HepG2 (cell line): ENCODE data around the gene MTSS2. TPM values are rescaled to one million over a fixed set of nuclear protein-coding genes. Genes with fewer than 3 reads are reported as not detected.

Experiments used
- ATAC-seq: fragments of 200-7000 bp; cut with Tn5 transposase; 3 replicates; pipeline ENCODE4 v1.9.1; 2020; ENCODE audit warnings: mild to moderate bottlenecking, moderate library complexity
- BruUV-seq: library from RNA; stranded (reverse); fragments of 400-500 nt; replicated peaks from 2 replicates; lab custom pipeline; 2021; lab: Mats Ljungman, UMichigan
- CTCF ChIA-PET: fragments of 300-600 bp; formaldehyde crosslinking; extraction: SDS; loops from one replicate; lab custom pipeline; 2021; ENCODE audit warnings: low total read pairs, inconsistent platforms, low intra/inter-chr PET ratio; lab: Yijun Ruan, JAX
- POLR2A ChIA-PET: fragments of 350-600 bp; sonication (Branson Sonifier 250); formaldehyde crosslinking; loops from one replicate; lab custom pipeline; 2020; ENCODE audit warnings: antibody characterized with exemption, inconsistent platforms; lab: Yijun Ruan, JAX
- DNase-seq: peaks from one replicate; pipeline ENCODE4 v3.0.0-alpha.2; 2015; ENCODE audit warnings: low spot score
- FAIRE-seq: peaks from 3 replicates; lab custom pipeline; 2011; peaks lifted over from hg19 to GRCh38; lab: Jason Lieb, UNC
- H2AFZ ChIP-seq: one replicate; pipeline ENCODE4 v1.6.1; 2011; ENCODE audit warnings: low read length, inconsistent platforms
- H3K27ac ChIP-seq: fragments of 300-600 bp; 3 replicates; pipeline ENCODE4 v1.8.0; 2011; ENCODE audit warnings: mixed run types, mild to moderate bottlenecking, mixed read lengths, low read length, inconsistent platforms; ENCODE audit not compliant: insufficient read depth; ENCODE audit errors: extremely low read length
- H3K27me3 ChIP-seq, 2 experiments: fragments of 200-600 bp in 1 of 2; 2 replicates in 1 of 2; 3 replicates in 1 of 2; pipeline versions ENCODE4 v1.6.0 to v1.8.0; 2011; ENCODE audit warnings: low read length in 2 of 2, mild to moderate bottlenecking in 2 of 2, moderate library complexity in 2 of 2, inconsistent platforms in 1 of 2; ENCODE audit not compliant: insufficient read depth in 2 of 2, control insufficient read depth in 1 of 2
- H3K36me3 ChIP-seq, 2 experiments: fragments of 200-600 bp in 1 of 2; replicated peaks in 1 of 2; 2 replicates in 1 of 2; 3 replicates in 1 of 2; pipeline versions ENCODE4 v1.5.1 to v1.8.0; 2011; ENCODE audit warnings: low read length in 2 of 2, inconsistent platforms in 1 of 2; ENCODE audit not compliant: insufficient read depth in 2 of 2, control insufficient read depth in 1 of 2
- H3K4me1 ChIP-seq: 2 replicates; pipeline ENCODE4 v1.5.1; 2012; ENCODE audit warnings: low read length, inconsistent platforms; ENCODE audit not compliant: insufficient read depth
- H3K4me2 ChIP-seq: 2 replicates; pipeline ENCODE4 v1.6.0; 2011; ENCODE audit warnings: low read depth, low read length, inconsistent platforms
- H3K4me3 ChIP-seq, 3 experiments: fragments of 200-600 bp in 1 of 3; sonication (generic), shearing (Covaris generic) in 1 of 3; replicated peaks in 1 of 3; 2 replicates each; pipeline ENCODE4 v1.5.1; 2011 to 2016; ENCODE audit warnings: low read length in 3 of 3, inconsistent platforms in 2 of 3, low read depth in 2 of 3, mild to moderate bottlenecking in 2 of 3, control low read depth in 1 of 3, mixed read lengths in 1 of 3; ENCODE audit not compliant: insufficient read depth in 1 of 3
- H3K79me2 ChIP-seq: one replicate; pipeline ENCODE4 v1.6.1; 2011; ENCODE audit warnings: low read length, inconsistent platforms; ENCODE audit not compliant: insufficient read depth
- H3K9ac ChIP-seq: 2 replicates; pipeline ENCODE4 v1.6.0; 2011; ENCODE audit warnings: mild to moderate bottlenecking, low read depth, low read length, inconsistent platforms; ENCODE audit not compliant: insufficient read depth
- H3K9me3 ChIP-seq: 2 replicates; pipeline ENCODE4 v1.5.1; 2012; ENCODE audit warnings: mild to moderate bottlenecking, low read length
- H4K20me1 ChIP-seq: 2 replicates; pipeline ENCODE4 v1.6.0; 2011; ENCODE audit warnings: inconsistent platforms, mild to moderate bottlenecking, low read length, moderate library complexity; ENCODE audit not compliant: insufficient read depth
- BHLHE40 ChIP-seq: IDR thresholded peaks from 2 replicates; pipeline ENCODE4 v1.6.1; 2011; ENCODE audit warnings: low read length, improper control_type of control experiment
- BRD4 ChIP-seq: sonication (generic); formaldehyde crosslinking; IDR thresholded peaks from 2 replicates; pipeline ENCODE4 v1.4.0; 2020; ENCODE audit warnings: missing genetic modification reagents
- FOXO4 ChIP-seq: sonication (generic); formaldehyde crosslinking; conservative IDR thresholded peaks from 2 replicates; pipeline ENCODE4 v1.8.1; 2023; ENCODE audit warnings: missing genetic modification reagents
- HBP1 ChIP-seq: IDR thresholded peaks from 2 replicates; pipeline ENCODE4 v1.6.1; 2016; ENCODE audit warnings: low read depth, control low read depth
- HINFP ChIP-seq: sonication (generic); formaldehyde crosslinking; IDR thresholded peaks from 2 replicates; pipeline ENCODE4 v1.4.0; 2020; ENCODE audit warnings: low read depth, mild to moderate bottlenecking, missing genetic modification reagents
- HNF4A ChIP-seq: sonication (generic); formaldehyde crosslinking; IDR thresholded peaks from 2 replicates; pipeline ENCODE4 v1.4.0; 2020; ENCODE audit warnings: missing genetic modification reagents
- KDM3A ChIP-seq: IDR thresholded peaks from 2 replicates; pipeline ENCODE4 v1.6.1; 2018; ENCODE audit warnings: low read depth, missing compliant biosample characterization
- RFX1 ChIP-seq: fragments of 450-650 bp; IDR thresholded peaks from 2 replicates; pipeline ENCODE4 v1.6.1; 2017
- THAP9 ChIP-seq: sonication (generic); formaldehyde crosslinking; IDR thresholded peaks from 2 replicates; pipeline ENCODE4; 2020; ENCODE audit warnings: missing genetic modification reagents, mild to moderate bottlenecking, borderline replicate concordance
- ZNF335 ChIP-seq: sonication (generic); formaldehyde crosslinking; IDR thresholded peaks from 2 replicates; pipeline ENCODE4 v1.4.0; 2020; ENCODE audit warnings: missing genetic modification reagents
- ZNF770 ChIP-seq: sonication (generic); formaldehyde crosslinking; IDR thresholded peaks from 2 replicates; pipeline ENCODE4 v1.5.0; 2020; ENCODE audit warnings: mild to moderate bottlenecking, missing genetic modification reagents
- WGBS: methylation state at CpG from one replicate; pipeline ENCODE4 v1.1.6; 2017; ENCODE audit warnings: low lambda C conversion rate; 5-methylcytosine and 5-hydroxymethylcytosine counted together
- in situ Hi-C: cut with HindIII; loops from 2 replicates; pipeline ENCODE4 v1.10.0; 2017; ENCODE audit warnings: low pct_unique_long_range_greater_than_20kb; ENCODE audit not compliant: extremely low pct_ligation_motif_present
- intact Hi-C: fragments of 100-400 bp; cut with micrococcal nuclease; formaldehyde crosslinking; loops from one replicate; pipeline ENCODE4 v1.10.0; 2022; ENCODE audit not compliant: unreplicated experiment
- polyA plus RNA-seq, 8 experiments: library from polyadenylated mRNA; depleted of rRNA in 3 of 8; stranded (reverse) in 7 of 8; unstranded in 1 of 8; fragments of >200 nt; fragmentation: Illumina TruSeq in 4 of 8; extraction: Trizol in 4 of 8; gene quantifications; 2 replicates each; pipeline versions ENCODE4 v1.2.1 to v1.2.3, GENCODE V29; 2011 to 2016; ENCODE audit warnings: low read depth in 4 of 8, missing spikeins in 1 of 8, mixed read lengths in 1 of 8; ENCODE audit not compliant: insufficient read depth in 1 of 8
- total RNA-seq, 5 experiments: library from RNA; depleted of rRNA; stranded (reverse); fragments of >200 nt; fragmentation: Illumina TruSeq; extraction: Trizol; gene quantifications; 2 replicates each; pipeline ENCODE4 v1.2.3, GENCODE V29; 2016; ENCODE audit warnings: low read depth in 1 of 5

The MTSS2 gene
- total and polyA plus RNA-seq, 2 of the 13 experiments (the other 11 are each of a cell fraction or from before 2014, with no cell fraction given) = 132 to 242 TPM

GRCh38 chr16:70720425-70721201, 34.8 kb upstream of the MTSS2 start (continued):
- no peak for TF ChIP-seq BHLHE40
- TF ChIP-seq HINFP (CRISPR knock-in tag) = no peak
- no peak for TF ChIP-seq HNF4A (CRISPR knock-in tag)

GRCh38 chr16:70717065-70717464, 31.2 kb upstream of the MTSS2 start:
- Histone ChIP-seq H3K9me3 (no peaks in the 10 kb centered on the region), H3K4me1 (peaks cover 46% of the 10 kb centered on the region), H4K20me1 (no peaks in the 10 kb centered on the region), H3K36me3 (peaks cover 3 to 12% of the 10 kb centered on the region in 2 experiments; a peak in 4 of 5 replicates), H3K79me2 (no peaks in the 10 kb centered on the region), H3K4me2 (no peak overlapping the region), H3K9ac (no peak overlapping the region), H3K4me3 (no peak overlapping the region), H2AFZ (no peak overlapping the region), H3K27ac (no peak overlapping the region), H3K27me3 (no peaks in the 10 kb centered on the region)
- FAIRE-seq = no peak
- BruUV-seq = no TSS peak
- intact Hi-C loops = no loop called here
- in situ Hi-C loops = no loop called here
- no peak for ATAC-seq
- DNase-seq = no peak
- ChIA-PET POLR2A (interaction anchor here (3.7 kb wide), 1 partner anchor 8 kb away, joined by 52 read pairs; no protein-coding TSS in a partner anchor), CTCF (no interaction called here)
- over 99% methylated on average over 9 of the region's 9 CpGs for WGBS
- 0 out of 2 replicates have a peak, but pooled peaks have one; percentile 4 for TF ChIP-seq BRD4 (CRISPR knock-in tag)
- no peak for TF ChIP-seq ZNF770 (CRISPR knock-in tag)
- no peak for TF ChIP-seq HBP1 (CRISPR knock-in tag)
- no peak for TF ChIP-seq KDM3A
- TF ChIP-seq ZNF335 (CRISPR knock-in tag) = no peak
- TF ChIP-seq THAP9 (CRISPR knock-in tag) = peak; percentile 45; the same call in 1 of the 2 replicates
- no peak for TF ChIP-seq FOXO4
- no peak for TF ChIP-seq RFX1
